GM21737 (cell line): ENCODE data around the gene FOLR2.
"Not testable (repeated sequence)": the region's sequence is repeated elsewhere in the genome, so short reads cannot be mapped to it uniquely, and the experiment has no call there.

Experiments used
- ATAC-seq: cut with Tn5 transposase; IDR thresholded peaks from one replicate; pipeline ENCODE4 v1.9.1; 2021; ENCODE audit warnings: mild to moderate bottlenecking, moderate library complexity; ENCODE audit not compliant: unreplicated experiment

Gene FOLR2

DNA sequence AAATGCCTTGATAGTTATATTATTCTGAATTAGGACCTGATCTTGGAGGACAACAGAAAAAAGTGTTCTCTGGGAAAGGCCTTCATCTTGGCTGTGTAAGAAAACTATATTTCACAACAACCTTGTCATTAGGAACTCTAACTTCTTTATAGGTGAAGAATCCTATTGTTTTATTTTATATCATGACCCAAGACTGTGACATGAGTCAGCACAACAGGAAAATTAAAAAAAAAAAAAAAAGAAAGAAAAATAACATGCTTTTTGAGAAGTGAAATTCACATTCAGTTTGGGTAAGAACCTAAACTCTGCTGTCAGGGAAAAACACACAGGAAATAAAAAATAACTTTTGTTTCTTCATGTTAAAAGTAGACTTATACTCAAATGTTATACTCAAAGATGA is 11.7 kb upstream of the FOLR2 start:
- no peak for ATAC-seq

DNA sequence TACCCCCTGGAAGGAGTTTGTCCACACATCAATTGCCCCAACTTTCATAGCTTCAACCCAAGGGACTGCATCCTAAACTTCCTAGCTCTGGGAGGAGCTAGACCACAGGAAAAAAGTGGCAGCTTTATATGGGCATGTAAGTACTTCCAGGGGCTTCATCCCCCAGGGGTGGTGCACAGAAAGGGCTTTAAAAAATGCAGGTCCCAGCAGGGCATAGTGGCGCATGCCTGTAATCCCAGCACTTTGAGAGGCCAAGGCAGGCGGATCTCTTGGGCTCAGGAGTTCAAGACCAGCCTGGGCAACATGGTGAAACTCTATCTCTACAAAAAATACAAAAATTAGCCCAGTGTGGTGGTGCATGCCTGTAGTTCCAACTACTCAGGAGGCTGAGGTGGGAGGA is 9.8 kb upstream of the FOLR2 start:
- not testable (repeated sequence) for ATAC-seq

DNA sequence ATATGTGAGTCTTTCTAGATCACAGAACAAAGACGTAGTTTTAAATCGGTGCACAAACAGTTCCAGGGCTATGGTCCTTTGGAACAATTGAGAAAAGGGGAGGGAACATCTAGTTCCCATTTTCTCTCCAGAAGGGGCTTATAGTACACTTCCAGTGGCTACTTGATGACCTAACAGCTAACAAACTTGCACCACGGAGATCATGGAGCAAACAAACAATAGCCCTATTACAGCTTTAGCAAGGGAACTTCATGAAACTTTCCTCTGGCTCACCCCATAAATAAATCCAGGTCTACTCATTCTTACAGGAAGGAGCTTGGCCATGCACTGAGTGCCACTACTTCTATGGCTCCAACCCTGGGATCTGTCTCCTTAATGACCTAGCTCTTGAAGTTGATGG is 8.3 kb upstream of the FOLR2 start:
- no peak for ATAC-seq

DNA sequence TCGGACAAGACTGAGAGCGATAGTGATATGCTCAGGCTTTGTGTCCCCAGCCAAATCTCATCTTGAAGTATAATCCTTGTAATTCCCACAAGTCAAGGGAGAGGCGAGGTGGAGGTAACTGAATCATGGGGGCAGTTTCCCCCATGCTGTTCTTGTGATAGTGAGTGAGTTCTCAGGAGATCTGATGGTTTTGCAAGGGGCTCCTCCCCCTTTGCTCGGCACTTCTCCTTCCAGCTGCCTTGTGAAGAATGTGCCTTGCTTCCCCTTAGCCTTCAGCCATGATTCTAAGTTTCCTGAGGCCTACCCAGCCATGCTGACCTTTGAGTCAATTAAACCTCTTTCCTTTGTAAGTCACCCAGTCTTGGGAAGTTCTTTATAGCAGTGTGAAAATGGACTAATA is 7.5 kb upstream of the FOLR2 start:
- no peak for ATAC-seq

DNA sequence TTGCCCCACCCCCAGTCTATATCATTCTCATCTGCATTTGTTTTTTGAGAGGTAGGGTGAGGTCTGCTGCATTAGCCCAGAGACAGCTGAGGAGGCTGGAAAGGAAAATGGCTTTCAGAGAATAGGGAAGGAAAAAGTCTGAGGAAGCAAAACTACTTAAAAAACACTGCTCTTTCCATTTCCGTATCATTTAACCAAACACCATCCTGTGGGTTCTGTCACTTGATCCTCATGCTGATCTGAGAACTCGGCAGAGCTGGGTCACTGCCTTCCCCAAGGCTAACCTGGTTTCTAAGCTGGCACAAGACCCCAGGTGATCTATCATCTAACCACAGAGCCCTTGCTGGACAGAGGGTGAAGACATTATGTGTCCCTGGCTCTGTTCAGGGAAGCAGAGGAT is 1.2 kb downstream of the FOLR2 start:
- ATAC-seq, result no peak

DNA sequence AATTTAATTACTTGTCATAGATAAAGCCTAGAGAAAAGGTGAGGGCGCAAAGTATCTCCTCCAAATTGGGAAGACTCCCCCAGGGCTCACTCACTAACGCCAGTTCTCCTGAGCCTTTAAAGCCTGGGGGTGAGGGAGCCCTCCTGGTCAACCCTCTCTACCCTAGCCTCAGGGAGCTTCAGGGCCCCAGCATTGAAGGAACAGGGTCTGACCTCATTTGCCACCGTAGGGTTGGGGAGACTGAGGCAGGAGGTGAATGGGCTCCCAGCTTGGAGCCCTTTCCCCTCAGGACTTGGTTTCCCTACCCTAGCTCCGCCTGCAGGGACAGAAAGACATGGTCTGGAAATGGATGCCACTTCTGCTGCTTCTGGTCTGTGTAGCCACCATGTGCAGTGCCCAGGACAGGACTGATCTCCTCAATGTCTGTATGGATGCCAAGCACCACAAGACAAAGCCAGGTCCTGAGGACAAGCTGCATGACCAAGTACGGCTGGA is 1.7 kb downstream of the FOLR2 start:
- no peak for ATAC-seq

DNA sequence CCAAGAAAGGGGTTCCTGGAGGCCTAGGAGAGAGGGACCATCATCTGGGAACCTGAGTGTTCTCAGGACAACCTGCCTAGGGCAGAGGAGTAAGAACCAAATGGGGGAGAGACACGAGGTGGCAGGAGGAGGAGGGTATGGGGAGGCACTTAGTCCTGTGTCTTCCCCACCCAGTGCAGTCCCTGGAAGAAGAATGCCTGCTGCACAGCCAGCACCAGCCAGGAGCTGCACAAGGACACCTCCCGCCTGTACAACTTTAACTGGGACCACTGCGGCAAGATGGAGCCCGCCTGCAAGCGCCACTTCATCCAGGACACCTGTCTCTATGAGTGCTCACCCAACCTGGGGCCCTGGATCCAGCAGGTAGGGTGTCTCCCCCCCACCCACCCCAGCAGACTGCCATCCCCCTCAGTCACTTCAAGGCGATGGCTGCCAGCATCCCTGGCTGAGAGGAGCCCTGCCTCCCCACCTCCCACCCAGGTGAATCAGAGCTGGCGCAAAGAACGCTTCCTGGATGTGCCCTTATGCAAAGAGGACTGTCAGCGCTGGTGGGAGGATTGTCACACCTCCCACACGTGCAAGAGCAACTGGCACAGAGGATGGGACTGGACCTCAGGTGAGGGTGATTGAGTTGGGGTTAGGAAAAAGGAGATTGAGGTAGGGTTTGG is 4.2 kb downstream of the FOLR2 start:
- no peak for ATAC-seq

DNA sequence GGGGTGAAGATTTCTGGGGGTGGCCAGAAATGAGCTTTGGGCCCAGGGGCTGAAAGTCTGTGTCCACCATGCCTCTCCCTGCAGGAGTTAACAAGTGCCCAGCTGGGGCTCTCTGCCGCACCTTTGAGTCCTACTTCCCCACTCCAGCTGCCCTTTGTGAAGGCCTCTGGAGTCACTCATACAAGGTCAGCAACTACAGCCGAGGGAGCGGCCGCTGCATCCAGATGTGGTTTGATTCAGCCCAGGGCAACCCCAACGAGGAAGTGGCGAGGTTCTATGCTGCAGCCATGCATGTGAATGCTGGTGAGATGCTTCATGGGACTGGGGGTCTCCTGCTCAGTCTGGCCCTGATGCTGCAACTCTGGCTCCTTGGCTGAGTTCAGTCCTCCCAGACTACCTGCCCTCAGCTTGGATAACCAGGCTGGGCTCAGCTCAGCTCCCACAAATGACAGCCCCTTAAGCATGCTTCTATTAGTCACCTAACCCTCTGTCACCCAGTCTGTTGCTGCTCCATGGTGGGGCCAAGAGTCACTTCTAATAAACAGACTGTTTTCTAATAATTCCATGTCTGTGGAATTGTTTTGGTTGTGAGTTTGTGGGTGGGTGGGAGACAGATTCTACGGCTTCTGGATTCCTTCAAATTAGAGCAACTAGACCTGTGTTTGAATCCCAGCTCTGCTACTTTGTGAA is 4.9 kb downstream of the FOLR2 start:
- no peak for ATAC-seq

DNA sequence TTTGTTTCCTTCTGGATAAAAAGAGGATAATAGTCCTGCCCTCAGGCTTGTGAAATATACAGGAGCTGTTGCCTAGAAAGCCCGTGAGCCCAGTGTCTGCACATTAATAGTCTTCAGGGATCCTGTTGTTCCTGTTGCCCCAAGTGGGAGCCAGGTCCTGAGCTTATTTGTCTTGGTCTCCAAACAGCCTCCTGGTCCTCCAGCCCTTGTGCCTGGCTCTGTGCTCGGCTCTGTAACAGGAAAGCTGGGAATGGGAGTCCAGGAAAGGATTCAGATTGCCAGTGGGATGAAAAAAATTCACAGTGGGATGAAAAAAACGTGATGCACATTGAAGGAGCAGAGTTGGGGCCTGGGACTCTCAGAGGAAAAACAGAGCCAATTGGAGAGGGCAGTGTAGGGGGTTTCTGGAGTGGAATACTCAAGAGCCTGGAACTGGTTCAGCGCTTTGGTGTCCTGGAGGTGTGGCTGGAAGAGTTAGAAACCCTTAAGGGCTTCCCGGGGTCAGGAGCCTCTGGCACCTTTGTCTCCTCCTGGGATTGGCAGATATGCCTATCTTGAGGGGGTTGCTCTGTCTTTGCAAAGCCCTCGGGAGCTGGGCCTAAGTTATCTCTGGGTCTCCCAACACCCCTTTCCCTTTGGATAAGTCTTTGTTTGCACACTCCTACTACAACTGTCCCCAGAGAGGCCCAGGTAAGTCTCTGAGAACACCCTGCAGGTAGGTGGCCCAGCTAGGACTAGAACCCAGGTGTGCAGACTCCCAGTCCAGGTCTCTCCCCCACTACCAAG is 5.7 kb downstream of the FOLR2 start:
- ATAC-seq, result no peak

DNA sequence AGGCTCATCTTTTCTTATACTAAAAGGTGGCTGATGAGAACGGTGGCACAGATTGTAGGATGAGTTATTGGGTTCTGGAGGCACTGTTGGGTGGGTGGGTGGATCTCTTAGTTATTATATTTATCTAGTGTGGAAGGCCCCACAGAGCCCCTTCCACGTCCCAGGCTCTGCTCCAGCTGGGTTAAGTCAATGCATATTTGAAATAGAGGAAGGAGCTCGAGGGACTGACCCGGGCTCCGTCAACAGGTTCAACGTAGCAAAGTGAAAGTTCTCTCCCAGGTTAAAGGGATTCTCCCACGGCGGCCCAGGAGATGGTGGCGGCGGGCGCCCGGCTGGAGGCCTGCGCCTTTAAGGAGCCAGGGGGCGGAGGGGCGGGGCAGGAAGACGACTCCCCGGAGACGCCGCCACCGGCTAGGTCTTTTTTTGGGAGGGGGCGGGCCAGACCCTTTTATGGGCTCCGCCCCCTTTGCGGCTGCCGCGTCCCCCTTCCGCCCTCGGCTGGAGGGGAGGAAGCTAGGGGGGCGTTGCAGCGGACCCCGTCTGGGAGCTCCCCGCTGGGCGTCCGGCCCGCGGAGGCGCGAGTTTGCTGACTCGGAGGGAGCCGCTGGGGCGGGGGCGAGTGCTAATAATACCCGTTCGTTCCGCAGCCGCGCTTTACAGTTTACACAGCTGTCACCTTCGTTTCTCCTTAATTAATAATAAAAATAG is 6.5 kb downstream of the FOLR2 start:
- peak; percentile 65 for ATAC-seq

DNA sequence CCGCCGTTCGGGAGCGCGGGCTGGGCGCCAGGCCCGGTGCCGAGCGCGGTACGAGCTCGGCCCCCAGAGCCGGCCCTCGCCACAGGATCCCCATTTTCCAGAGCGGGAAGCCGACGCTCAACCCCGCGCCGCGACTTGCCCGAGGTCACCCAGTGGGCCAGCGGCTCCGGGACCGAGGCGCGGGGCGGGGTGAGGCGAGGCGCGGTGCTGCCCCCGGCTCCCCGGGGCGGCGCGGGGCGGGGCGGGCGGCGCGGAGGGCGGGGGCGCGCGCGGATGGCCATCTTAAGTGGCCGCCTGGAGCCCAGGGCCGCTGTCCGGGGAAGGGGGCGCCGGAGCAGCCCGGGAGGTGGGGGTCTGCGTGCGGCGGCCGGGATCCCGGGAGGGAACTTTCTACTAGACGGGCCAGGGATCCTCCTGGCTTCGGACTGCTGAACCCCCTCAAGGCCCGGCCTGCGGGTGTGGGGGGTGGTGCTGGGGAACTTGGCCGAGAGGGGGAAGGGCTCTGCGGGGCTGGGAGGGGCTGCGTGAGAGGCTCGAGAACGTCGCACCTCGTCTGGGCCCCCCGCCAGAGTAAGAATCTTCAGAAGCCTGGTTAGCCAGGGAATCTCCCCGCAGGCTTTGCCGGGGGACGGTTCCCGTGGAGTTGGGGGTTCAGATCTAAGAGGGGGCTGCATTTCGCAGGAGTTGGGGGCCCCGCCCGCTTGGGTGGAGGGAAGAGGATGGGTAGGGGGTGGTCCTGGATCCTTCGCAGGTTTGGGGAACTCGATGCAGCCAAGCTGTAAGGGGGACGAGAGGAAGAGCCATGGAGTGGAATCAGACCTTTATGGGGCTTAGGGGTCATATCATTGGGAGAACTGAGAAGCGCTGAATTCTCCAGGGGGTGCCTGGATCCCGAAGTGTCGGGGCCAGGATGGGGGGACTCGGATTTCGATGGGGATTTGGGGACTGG is 7.3 kb downstream of the FOLR2 start:
- ATAC-seq, result peak; percentile 41

DNA sequence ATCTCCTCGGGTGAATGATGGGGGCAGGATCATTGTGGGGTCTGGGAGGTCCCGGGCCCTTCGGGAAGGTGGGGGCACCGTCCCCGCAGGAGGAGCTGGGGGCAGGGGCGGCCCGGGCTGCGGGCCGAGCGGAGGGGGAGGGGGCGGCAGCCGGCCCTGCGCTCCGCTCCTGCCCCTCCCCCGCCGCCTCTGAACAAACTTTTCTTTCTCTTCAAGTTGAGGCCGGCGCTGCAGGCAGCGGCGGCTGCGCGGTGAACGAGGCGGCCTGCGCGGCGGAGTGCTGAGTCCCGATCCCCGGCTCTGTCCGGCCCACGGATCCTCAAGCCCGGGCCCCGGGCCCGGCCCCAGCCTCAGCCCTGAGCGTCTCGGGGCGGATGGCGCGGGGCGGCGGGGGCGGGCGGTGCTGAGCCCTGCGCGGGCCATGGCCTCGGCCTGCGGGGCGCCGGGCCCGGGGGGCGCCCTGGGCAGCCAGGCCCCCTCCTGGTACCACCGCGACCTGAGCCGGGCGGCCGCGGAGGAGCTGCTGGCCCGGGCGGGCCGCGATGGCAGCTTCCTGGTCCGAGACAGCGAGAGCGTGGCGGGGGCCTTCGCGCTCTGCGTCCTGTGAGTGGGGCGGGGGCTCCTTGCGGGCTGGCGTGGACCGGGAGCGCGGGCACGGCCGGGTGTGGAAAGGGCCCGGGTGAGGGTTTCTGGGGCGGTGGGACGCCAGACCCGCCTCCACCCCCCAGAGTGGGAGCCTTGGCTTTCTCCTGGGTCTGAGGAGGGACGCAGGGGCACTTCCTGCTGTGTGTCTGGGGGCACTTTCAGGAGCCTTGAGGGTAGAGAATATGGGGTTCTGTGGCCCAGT is 8.2 kb downstream of the FOLR2 start, which contains the start of gene INPPL1:
Gene INPPL1 (plus strand): TSS at position 204 of the 847 bp plus-strand sequence. CDS start 218 bp downstream, at position 422.
- ATAC-seq, result no peak

DNA sequence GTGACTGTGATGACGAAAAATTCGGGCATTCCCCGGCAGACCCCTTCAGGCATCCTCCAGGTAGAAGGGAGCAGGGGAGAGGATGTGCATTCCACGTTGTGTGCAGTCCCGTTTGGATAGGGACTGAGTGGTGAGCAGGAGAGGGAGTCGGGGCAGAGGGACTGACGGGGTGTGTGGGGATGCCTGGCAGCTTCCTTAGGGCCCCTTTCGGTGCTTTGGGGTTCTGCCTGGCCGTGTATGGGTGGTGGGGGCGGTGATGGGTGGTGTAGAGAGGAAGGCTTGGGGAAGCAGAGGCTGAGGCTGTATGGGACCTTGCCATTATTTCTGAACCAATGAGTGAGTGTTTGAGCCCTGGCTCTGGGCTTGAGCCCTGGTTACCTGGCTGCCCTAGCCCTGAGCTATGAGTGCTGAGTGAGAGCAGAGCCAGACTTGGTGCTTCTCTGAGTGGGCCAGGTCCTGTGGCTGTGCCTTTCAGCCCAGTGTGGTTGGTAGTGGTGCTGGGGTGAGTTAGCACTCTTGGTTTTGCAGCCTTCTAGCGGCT is 8.9 kb downstream of the FOLR2 start:
- ATAC-seq, result no peak

DNA sequence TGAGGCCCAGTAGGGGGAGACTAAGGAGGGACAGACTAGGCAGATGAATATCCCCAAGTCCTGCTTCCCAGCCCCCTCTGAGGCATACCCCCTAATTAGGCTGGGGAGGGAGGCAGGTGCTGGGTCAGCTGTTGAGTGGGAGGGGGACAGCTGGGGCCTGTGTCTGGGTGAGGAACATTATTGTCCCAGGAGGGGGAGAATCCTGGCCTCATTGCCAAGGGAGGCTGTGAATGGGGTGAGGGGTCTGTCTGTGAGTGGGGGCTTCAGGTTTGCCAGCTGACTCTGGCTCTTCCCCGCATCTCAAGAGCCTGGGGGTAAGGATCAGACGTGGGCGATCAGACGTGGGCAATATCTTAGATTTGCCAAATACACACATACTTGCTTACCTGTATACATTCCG is 10.1 kb downstream of the FOLR2 start:
- ATAC-seq, result no peak

DNA sequence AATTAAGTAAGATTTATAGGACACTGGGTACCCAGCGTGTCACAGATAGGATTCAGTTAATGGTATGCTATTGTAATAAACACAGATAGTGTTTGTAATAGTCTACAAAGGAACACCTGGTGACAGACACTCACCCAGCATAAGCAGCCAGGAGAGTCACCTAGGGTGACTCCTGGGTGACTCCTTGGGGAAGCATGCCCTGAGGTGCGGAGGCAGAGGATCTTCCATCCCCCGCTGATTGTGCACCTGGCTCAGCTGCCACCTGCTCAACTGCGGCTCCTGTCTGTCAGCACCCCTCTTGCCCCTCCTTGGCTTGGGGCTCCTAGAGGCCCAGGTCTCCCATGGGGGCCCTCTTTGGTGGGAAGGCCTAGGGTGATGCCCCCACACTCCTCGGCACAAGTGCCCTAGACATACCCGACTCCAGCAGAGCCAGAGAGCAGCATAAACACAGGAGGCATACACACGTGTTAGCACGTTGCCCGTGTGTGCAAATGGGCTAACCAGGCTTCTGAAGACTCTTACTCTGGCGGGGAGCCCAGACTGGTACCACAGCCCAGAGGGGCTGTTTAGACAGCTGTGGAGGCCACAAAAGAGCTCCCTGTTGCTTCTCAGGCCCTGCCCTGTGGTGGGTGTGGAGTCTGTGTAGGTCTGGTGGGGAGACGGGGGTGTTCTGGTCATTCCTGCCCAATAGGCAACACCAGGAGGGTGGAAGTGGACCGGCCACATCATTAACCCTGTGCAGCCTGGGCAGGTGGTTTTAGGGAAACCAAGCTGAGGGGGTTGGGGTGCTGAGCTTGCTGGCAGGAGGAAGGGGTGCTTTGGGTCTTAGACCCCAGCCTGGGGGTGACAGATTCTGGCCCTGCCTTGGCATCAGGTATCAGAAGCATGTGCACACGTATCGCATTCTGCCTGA is 11.0 kb downstream of the FOLR2 start:
- no peak for ATAC-seq

DNA sequence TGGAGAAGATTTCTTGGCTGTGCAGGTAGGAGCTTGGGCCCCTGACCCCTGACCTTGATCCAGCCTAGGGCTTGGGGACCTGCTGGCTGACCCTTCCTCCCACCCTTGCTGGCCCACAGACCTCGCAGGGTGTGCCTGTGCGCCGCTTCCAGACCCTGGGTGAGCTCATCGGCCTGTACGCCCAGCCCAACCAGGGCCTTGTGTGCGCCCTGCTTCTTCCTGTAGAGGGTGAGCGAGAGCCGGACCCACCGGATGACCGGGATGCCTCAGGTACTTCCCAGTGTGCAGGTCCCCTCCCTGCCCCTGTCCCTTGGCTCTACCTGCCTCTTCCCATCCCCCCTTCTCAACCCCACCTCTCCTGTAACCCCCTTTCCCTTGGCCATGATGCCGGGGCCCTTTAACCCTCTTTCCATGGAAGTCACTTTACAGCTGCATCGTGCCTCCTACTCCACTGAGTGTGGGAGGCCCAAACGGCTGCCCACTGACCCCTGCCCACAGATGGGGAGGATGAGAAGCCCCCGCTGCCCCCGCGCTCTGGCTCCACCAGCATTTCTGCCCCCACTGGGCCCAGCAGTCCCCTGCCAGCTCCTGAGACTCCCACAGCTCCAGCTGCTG is 11.7 kb downstream of the FOLR2 start:
- no peak for ATAC-seq

DNA sequence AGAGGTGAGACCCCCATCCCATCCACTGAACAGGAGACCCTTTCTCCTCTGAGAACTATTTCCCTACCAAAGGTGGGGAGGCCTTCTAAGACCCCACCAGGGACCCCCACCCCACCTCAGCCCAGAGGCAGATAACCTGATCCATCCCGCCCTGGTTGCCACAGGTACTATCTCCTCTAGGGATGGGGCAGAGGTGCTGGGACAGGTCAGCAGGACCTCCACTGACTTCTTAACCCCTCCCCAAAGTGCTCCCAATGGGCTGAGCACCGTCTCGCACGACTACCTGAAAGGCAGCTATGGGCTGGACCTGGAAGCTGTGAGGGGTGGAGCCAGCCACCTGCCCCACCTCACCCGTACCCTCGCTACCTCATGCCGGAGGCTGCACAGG is 12.2 kb downstream of the FOLR2 start:
- no peak for ATAC-seq
